Measurements from ENCODE around the gene PAN3. TPM values are rescaled to one million over a fixed set of nuclear protein-coding genes. Genes with fewer than 3 reads are reported as not detected.

PAN3 gene
- total RNA-seq = 10 to 100 TPM; 41.7 to 68.3 (median 42.2) TPM

- peak within 1 kb of the TSS; percentile 98 for H3K27ac ChIP-seq
- H3K36me3 ChIP-seq = no peaks in the 10 kb centered on the region
- WGBS = 1% methylated on average over 52 of the region's 84 CpGs
- H3K4me1 ChIP-seq = peaks cover 27% of the 10 kb centered on the region
- no peaks in the 10 kb centered on the region for H3K9me3 ChIP-seq
- no peaks in the 10 kb centered on the region for H3K27me3 ChIP-seq
- DNase-seq (ENCODE audit: low spot score in 2 of 2) = peak; percentile 94 to 95
- TF ChIP-seq CTCF (IDR thresholded peaks at IDR 0.05) (no peak), POLR2A (IDR thresholded peaks at IDR 0.05) (peak in 1 of 2 donors; percentile 70)
- H3K4me3 ChIP-seq = peak within 1 kb of the TSS; percentile 96
Measured at GRCh38 chr13:28138012-28138755, at the start of gene PAN3. Gene PAN3 (plus strand): TSS chr13:28138545. CDS start chr13:28138658, 113 bp downstream.

GRCh38 chr13:28089065-28089464 lies 49.3 kb upstream of the PAN3 start:
- no peaks in the 10 kb centered on the region for H3K4me1 ChIP-seq
- H3K9me3 ChIP-seq = peaks cover under 1% of the 10 kb centered on the region
- no peaks in the 10 kb centered on the region for H3K36me3 ChIP-seq
- H3K27ac ChIP-seq = no peak overlapping the region
- H3K27me3 ChIP-seq = peaks cover 6% of the 10 kb centered on the region
- WGBS = 58% methylated on average over 1 of the region's 1 CpG
- no peak for DNase-seq (ENCODE audit: low spot score in 2 of 2)
- no peak overlapping the region for H3K4me3 ChIP-seq
- no peak for TF ChIP-seq CTCF (IDR thresholded peaks at IDR 0.05)
- no peak for TF ChIP-seq EP300 (IDR thresholded peaks at IDR 0.05)
- TF ChIP-seq POLR2A (IDR thresholded peaks at IDR 0.05) = no peak
- TF ChIP-seq POLR2AphosphoS5 (IDR thresholded peaks at IDR 0.05) = no peak

GRCh38 chr13:28092431-28092830 lies 45.9 kb upstream of the PAN3 start:
- TF ChIP-seq CTCF (IDR thresholded peaks at IDR 0.05) (no peak), POLR2A (IDR thresholded peaks at IDR 0.05) (no peak), POLR2AphosphoS5 (IDR thresholded peaks at IDR 0.05) (no peak), EP300 (IDR thresholded peaks at IDR 0.05) (no peak)
- Histone ChIP-seq H3K4me3 (no peak overlapping the region), H3K27me3 (peaks cover 35% of the 10 kb centered on the region), H3K4me1 (no peaks in the 10 kb centered on the region), H3K27ac (no peak overlapping the region), H3K36me3 (no peaks in the 10 kb centered on the region), H3K9me3 (no peaks in the 10 kb centered on the region)
- no peak for DNase-seq (ENCODE audit: low spot score in 2 of 2)
- 68% methylated on average over 2 of the region's 2 CpGs for WGBS

- Histone ChIP-seq H3K27ac (no peak overlapping the region), H3K9me3 (no peaks in the 10 kb centered on the region), H3K36me3 (no peaks in the 10 kb centered on the region), H3K4me3 (no peak overlapping the region), H3K27me3 (peaks cover 48% of the 10 kb centered on the region), H3K4me1 (no peaks in the 10 kb centered on the region)
- no peak for TF ChIP-seq EP300 (IDR thresholded peaks at IDR 0.05)
- no peak for TF ChIP-seq CTCF (IDR thresholded peaks at IDR 0.05)
- no peak for TF ChIP-seq POLR2AphosphoS5 (IDR thresholded peaks at IDR 0.05)
- TF ChIP-seq POLR2A (IDR thresholded peaks at IDR 0.05) = no peak
- DNase-seq (ENCODE audit: low spot score in 2 of 2) = no peak
- WGBS = 41% methylated on average over 5 of the region's 5 CpGs
Measured at GRCh38 chr13:28093881-28094280, 44.5 kb upstream of the PAN3 start.

GRCh38 chr13:28094306-28094705 lies 44.0 kb upstream of the PAN3 start:
- DNase-seq (ENCODE audit: low spot score in 2 of 2) = no peak
- WGBS = 66% methylated on average over 4 of the region's 4 CpGs
- Histone ChIP-seq H3K9me3 (no peaks in the 10 kb centered on the region), H3K27ac (no peak overlapping the region), H3K36me3 (no peaks in the 10 kb centered on the region), H3K27me3 (peaks cover 51% of the 10 kb centered on the region), H3K4me3 (no peak overlapping the region), H3K4me1 (no peaks in the 10 kb centered on the region)
- TF ChIP-seq POLR2A (IDR thresholded peaks at IDR 0.05) (no peak), CTCF (IDR thresholded peaks at IDR 0.05) (no peak), EP300 (IDR thresholded peaks at IDR 0.05) (no peak)
